CD14-positive monocyte (primary cell): ENCODE measurements around the gene OXTR. TPM values are rescaled to one million over a fixed set of nuclear protein-coding genes. Genes with fewer than 3 reads are reported as not detected.

Experiments used
- DNase-seq, 3 donors: peaks; one replicate each; pipeline ENCODE4 v3.0.0-alpha.2; 2011 to 2022
- H2AFZ ChIP-seq: 2 replicates; pipeline ENCODE4 v1.6.0; 2012; ENCODE audit warnings: mild to moderate bottlenecking, low read depth, low read length, inconsistent platforms; ENCODE audit not compliant: insufficient read depth, poor library complexity, severe bottlenecking
- H3K27ac ChIP-seq, 2 donors: 1 replicate in 1 of 2; 2 replicates in 1 of 2; pipeline ENCODE4 v1.5.1; 2012 to 2013; ENCODE audit warnings: low read length in 2 of 2, control low read depth in 1 of 2, inconsistent platforms in 1 of 2, low read depth in 1 of 2, mild to moderate bottlenecking in 1 of 2
- H3K27me3 ChIP-seq, 2 donors: one replicate each; pipeline versions ENCODE4 v1.6.0 to v1.6.1; 2011 to 2013; ENCODE audit warnings: low read length in 2 of 2; ENCODE audit not compliant: control insufficient read depth in 2 of 2, insufficient read depth in 2 of 2
- H3K36me3 ChIP-seq, 2 donors: replicated peaks in 1 of 2; 1 replicate in 1 of 2; 2 replicates in 1 of 2; pipeline versions ENCODE4 v1.5.1 to v1.6.1; 2012 to 2013; ENCODE audit warnings: low read length in 2 of 2, control low read depth in 1 of 2, inconsistent platforms in 1 of 2, mild to moderate bottlenecking in 1 of 2; ENCODE audit not compliant: insufficient read depth in 2 of 2, control insufficient read depth in 1 of 2
- H3K4me1 ChIP-seq, 2 donors: 1 replicate in 1 of 2; 2 replicates in 1 of 2; pipeline versions ENCODE4 v1.5.1 to v1.6.1; 2012 to 2013; ENCODE audit warnings: low read length in 2 of 2, control low read depth in 1 of 2, inconsistent platforms in 1 of 2, mild to moderate bottlenecking in 1 of 2, moderate library complexity in 1 of 2; ENCODE audit not compliant: insufficient read depth in 2 of 2, control insufficient read depth in 1 of 2
- H3K4me2 ChIP-seq: replicated peaks from 2 replicates; pipeline ENCODE3; 2012; ENCODE audit warnings: low read length, moderate library complexity, mild to moderate bottlenecking; ENCODE audit not compliant: poor library complexity, severe bottlenecking; ENCODE audit errors: extremely low read depth
- H3K4me3 ChIP-seq, 3 experiments: fragments of 200-600 bp in 1 of 3; sonication (generic) in 1 of 3; replicated peaks in 1 of 3; 1 replicate in 2 of 3; 2 replicates in 1 of 3; pipeline ENCODE4 v1.5.1; 2011 to 2013; ENCODE audit warnings: low read length in 3 of 3, mild to moderate bottlenecking in 3 of 3, control low read depth in 2 of 3, low read depth in 2 of 3, inconsistent platforms in 1 of 3, moderate library complexity in 1 of 3
- H3K79me2 ChIP-seq: 2 replicates; pipeline ENCODE4 v1.6.0; 2012; ENCODE audit warnings: mild to moderate bottlenecking, control low read depth, inconsistent platforms, low read length, moderate library complexity; ENCODE audit not compliant: insufficient read depth
- H3K9ac ChIP-seq: 2 replicates; pipeline ENCODE4 v1.6.0; 2017; ENCODE audit warnings: low read length, mild to moderate bottlenecking; ENCODE audit not compliant: insufficient read depth, poor library complexity, severe bottlenecking
- H3K9me3 ChIP-seq, 2 donors: replicated peaks in 1 of 2; 1 replicate in 1 of 2; 2 replicates in 1 of 2; pipeline versions ENCODE4 v1.5.1 to v1.6.1; 2012 to 2013; ENCODE audit warnings: low read length in 2 of 2, control low read depth in 1 of 2; ENCODE audit not compliant: control insufficient read depth in 1 of 2, insufficient read depth in 1 of 2
- H4K20me1 ChIP-seq: 2 replicates; pipeline ENCODE4 v1.6.0; 2012; ENCODE audit warnings: mild to moderate bottlenecking, low read length, control low read depth, moderate library complexity; ENCODE audit not compliant: insufficient read depth
- H3K27ac Mint-ChIP-seq, 7 donors: one replicate each; pipeline ENCODE4 v1.8.0; 2020; ENCODE audit warnings: mild to moderate bottlenecking in 7 of 7, mixed read lengths in 7 of 7, moderate library complexity in 6 of 7, inconsistent platforms in 2 of 7
- H3K27me3 Mint-ChIP-seq, 3 donors: one replicate each; pipeline ENCODE4 v1.8.0; 2021 to 2022; ENCODE audit warnings: low read depth in 3 of 3, mild to moderate bottlenecking in 3 of 3, mixed read lengths in 3 of 3, moderate library complexity in 3 of 3, inconsistent platforms in 1 of 3
- H3K36me3 Mint-ChIP-seq, 2 donors: one replicate each; pipeline ENCODE4 v1.8.0; 2020; ENCODE audit warnings: mixed read lengths in 2 of 2, inconsistent platforms in 1 of 2, mild to moderate bottlenecking in 1 of 2
- H3K4me1 Mint-ChIP-seq: one replicate; pipeline ENCODE4 v1.8.0; 2020; ENCODE audit warnings: mild to moderate bottlenecking, mixed read lengths
- H3K4me3 Mint-ChIP-seq, 2 donors: one replicate each; pipeline ENCODE4 v1.8.0; 2020; ENCODE audit warnings: mild to moderate bottlenecking in 2 of 2, mixed read lengths in 2 of 2, moderate library complexity in 1 of 2
- H3K9me3 Mint-ChIP-seq, 7 donors: one replicate each; pipeline ENCODE4 v1.8.0; 2020 to 2022; ENCODE audit warnings: mixed read lengths in 7 of 7, mild to moderate bottlenecking in 6 of 7, moderate library complexity in 6 of 7, inconsistent platforms in 2 of 7
- WGBS: methylation state at CpG from one replicate; pipeline ENCODE4 v1.1.5; 2013; ENCODE audit warnings: missing lambda C conversion rate; ENCODE audit not compliant: insufficient coverage; 5-methylcytosine and 5-hydroxymethylcytosine counted together
- intact Hi-C, 2 donors: fragments of 100-400 bp; cut with micrococcal nuclease; formaldehyde crosslinking; loops; one replicate each; pipeline versions ENCODE4 v1.15.0 to v1.15.1; 2023
- polyA plus RNA-seq, 3 donors: library from polyadenylated mRNA; depleted of rRNA in 1 of 3; unstranded in 2 of 3; stranded (reverse) in 1 of 3; fragments of 300-500 nt in 2 of 3; fragments of >200 nt in 1 of 3; fragmentation: Illumina TruSeq in 2 of 3; gene quantifications; 1 replicate in 2 of 3; 2 replicates in 1 of 3; pipeline ENCODE4 v1.2.3, GENCODE V29; 2012 to 2021
- TF ChIP-seq, protein P1 (sequence below): fragments of 200-600 bp; IDR thresholded peaks from one replicate; pipeline ENCODE4 v1.8.0; 2022; ENCODE audit warnings: antibody characterized with exemption, mild to moderate bottlenecking

The OXTR gene
- polyA plus RNA-seq, 3 donors, result 0.03 to 0.07 TPM; not detected in 1

DNA sequence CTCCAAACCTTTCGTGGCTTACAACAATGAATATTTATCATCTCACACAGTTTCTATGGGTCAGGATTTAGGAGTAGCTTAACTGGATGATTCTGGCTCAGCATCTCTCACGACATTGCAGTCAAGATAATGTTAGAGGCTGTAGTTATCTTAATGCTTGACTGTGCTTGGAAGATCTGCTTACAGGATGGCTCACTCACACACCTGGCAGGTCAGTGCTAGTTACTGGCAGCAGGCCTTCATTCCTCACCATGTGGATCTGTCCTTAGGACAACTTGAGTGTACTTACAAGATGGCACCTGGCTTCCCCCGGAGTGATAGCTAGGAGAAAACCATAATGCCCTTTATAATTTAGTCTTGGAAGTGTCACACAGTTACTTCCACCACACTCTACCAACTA, 32.8 kb upstream of the OXTR start:
- no peak overlapping the region for H3K4me3 Mint-ChIP-seq
- peaks cover 5 to 13% (median 10%) of the 10 kb centered on the region in 7 donors for H3K9me3 Mint-ChIP-seq
- Histone ChIP-seq H4K20me1 (no peaks in the 10 kb centered on the region), H3K27ac (no peak overlapping the region), H3K79me2 (no peaks in the 10 kb centered on the region), H3K4me3 (no peak overlapping the region), H3K27me3 (no peaks in the 10 kb centered on the region), H3K4me2 (no peak overlapping the region), H3K9ac (no peak overlapping the region), H3K9me3 (peaks cover 5 to 8% of the 10 kb centered on the region in 2 donors), H2AFZ (no peak overlapping the region), H3K36me3 (no peaks in the 10 kb centered on the region), H3K4me1 (no peaks in the 10 kb centered on the region)
- H3K36me3 Mint-ChIP-seq, result no peaks in the 10 kb centered on the region
- intact Hi-C loops, result no loop called here
- H3K27me3 Mint-ChIP-seq, result no peaks in the 10 kb centered on the region
- no peak overlapping the region for H3K27ac Mint-ChIP-seq
- no peaks in the 10 kb centered on the region for H3K4me1 Mint-ChIP-seq
- TF ChIP-seq, protein P1, sequence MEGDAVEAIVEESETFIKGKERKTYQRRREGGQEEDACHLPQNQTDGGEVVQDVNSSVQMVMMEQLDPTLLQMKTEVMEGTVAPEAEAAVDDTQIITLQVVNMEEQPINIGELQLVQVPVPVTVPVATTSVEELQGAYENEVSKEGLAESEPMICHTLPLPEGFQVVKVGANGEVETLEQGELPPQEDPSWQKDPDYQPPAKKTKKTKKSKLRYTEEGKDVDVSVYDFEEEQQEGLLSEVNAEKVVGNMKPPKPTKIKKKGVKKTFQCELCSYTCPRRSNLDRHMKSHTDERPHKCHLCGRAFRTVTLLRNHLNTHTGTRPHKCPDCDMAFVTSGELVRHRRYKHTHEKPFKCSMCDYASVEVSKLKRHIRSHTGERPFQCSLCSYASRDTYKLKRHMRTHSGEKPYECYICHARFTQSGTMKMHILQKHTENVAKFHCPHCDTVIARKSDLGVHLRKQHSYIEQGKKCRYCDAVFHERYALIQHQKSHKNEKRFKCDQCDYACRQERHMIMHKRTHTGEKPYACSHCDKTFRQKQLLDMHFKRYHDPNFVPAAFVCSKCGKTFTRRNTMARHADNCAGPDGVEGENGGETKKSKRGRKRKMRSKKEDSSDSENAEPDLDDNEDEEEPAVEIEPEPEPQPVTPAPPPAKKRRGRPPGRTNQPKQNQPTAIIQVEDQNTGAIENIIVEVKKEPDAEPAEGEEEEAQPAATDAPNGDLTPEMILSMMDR, result no peak
- DNase-seq, result no peak
- no CpG with 5 or more reads among the region's 3 CpGs for WGBS

DNA sequence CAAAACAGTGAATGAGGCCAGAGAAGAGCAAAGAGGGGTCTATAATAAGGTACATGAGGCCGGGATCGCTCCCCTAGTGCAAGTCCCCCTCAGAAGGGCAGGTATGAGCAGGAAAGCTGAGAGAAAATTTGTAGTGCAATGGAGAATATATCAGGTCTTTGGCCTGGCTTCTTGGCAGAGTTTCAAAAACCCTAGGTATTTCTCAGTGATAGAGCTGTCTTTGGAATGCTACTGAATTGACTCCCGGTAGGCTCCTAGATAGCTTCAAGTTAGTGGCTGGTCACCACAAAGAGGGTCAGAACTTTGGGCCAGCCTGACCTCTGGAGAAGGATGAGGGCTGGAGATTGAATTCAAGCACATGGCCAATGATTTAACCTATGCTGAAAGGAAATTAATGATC, 30.6 kb upstream of the OXTR start:
- Mint-ChIP-seq H3K9me3 (peaks cover 5 to 13% (median 10%) of the 10 kb centered on the region in 7 donors), H3K27me3 (no peaks in the 10 kb centered on the region), H3K27ac (no peak overlapping the region), H3K4me1 (no peaks in the 10 kb centered on the region), H3K36me3 (no peaks in the 10 kb centered on the region), H3K4me3 (no peak overlapping the region)
- Histone ChIP-seq H3K36me3 (no peaks in the 10 kb centered on the region), H3K79me2 (no peaks in the 10 kb centered on the region), H3K9me3 (peaks cover 5 to 8% of the 10 kb centered on the region in 2 donors), H3K9ac (no peak overlapping the region), H3K27me3 (no peaks in the 10 kb centered on the region), H2AFZ (no peak overlapping the region), H3K4me2 (no peak overlapping the region), H3K27ac (no peak overlapping the region), H3K4me1 (no peaks in the 10 kb centered on the region), H4K20me1 (no peaks in the 10 kb centered on the region), H3K4me3 (no peak overlapping the region)
- no peak for DNase-seq
- intact Hi-C loops, result no loop called here
- WGBS, result 100% methylated on average over 3 of the region's 3 CpGs
- TF ChIP-seq, protein P1, result no peak
